ENCODE measurements around the gene RGS13.
"Not testable (repeated sequence)": the region's sequence is repeated elsewhere in the genome, so short reads cannot be mapped to it uniquely, and the experiment has no call there.

The RGS13 gene

DNA sequence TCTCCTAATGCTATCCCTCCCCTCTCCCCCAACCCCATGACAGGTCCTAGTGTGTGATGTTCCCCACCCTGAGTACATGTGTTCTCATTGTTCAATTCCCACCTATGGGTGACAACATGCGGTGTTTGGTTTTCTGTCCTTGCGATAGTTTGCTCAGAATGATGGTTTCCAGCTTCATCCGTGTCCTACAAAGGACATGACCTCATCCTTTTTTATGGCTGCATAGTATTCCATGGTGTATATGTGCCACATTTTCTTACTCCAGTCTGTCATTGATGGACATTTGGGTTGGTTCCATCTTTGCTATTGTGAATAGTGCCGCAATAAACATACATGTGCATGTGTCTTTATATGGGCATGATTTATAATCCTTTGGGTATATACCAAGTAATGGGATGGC is 47.1 kb downstream of the RGS13 start:
- not testable (repeated sequence) for DNase-seq

DNA sequence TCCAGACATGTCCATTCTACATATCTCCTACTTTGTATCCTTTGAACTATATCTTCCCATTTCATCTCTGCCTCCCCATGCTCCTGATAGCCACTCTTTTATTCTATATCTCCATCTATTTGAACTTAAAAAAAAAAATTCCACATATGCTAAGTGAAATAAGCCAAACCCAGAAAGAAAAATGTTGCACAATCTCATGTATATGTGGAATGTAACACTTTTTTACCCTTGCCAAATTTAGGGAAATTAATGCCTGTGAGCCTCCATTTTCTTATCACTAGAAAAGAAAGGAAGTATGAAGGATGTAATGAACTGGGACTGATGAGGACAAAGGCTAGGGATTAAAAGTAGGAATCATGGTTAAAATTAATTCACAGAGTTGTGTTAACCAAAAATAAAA is 53.5 kb downstream of the RGS13 start:
- no peak for DNase-seq

DNA sequence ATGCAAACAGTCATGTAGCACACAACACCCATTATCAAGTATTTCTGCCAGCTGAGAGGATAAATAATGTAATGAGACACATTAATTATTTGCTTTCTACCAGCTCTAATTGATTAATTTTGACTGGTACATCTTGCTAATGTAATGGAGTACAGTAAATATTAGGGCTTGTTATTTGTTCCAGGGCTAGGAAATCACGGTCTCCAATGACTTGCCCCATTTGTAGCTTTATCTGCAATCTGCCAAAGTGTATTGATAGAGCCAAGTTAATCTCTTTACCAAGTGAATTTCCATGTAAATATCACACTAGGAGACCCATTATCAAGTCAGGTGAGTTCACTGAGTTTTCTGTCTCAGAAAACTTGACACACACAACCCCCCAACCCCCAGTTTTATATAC is 55.1 kb downstream of the RGS13 start:
- DNase-seq = no peak

DNA sequence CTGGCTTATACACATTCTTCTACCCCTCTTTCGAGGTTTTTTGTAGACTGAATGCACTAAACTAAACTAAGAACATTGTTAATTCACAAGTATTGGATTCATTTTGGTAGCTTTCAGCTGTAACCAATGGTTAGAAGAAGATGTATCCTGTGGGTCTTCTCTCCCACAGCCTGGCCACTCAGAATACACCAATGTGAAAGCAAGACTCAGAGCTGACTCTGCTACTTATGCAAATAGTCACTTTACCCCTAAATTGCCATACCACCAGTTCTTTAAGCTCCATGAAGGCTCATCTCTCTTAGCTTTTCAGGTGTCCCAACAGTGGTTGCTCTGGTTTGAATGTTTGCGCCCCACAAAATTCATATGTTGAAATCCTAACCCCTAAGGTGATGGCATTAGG is 60.1 kb downstream of the RGS13 start:
- no peak for DNase-seq

DNA sequence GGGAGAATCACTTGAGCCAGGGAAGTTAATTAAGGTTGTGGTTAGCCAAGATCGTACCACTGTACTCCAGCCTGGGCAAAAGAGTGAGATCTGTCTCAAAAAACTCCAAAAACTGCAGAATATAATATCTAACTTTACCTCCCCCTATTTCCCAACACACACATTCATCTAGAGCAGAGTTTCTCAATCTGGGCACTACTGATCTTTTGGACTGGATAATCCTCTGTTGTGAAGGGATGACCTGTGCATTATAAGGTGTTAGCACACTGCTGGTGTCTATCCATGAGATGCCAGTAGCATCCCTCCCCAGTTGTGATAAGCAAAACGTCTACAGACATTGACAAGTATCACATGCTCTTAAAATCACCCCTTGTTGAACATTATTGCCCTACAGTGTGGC is 61.8 kb downstream of the RGS13 start:
- no peak for DNase-seq

DNA sequence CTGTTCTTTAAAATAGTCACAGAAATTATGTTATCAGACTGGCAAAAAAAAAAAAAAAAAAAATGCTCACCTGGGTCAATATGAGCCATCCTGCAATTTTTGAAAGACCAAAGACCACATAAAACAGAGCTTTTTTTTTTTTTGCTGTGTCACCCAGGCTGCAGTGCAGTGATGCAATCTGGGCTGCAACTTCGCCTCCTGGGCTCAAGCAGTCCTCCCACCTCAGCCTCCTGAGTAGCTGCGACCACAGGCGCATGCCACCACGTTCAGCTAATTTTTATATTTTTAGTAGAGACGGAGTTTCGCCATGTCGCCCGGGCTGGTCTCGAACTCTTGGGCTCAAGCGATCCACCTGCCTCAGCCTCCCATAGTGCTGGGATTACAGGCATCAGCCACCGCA is 62.8 kb downstream of the RGS13 start:
- DNase-seq = no peak

DNA sequence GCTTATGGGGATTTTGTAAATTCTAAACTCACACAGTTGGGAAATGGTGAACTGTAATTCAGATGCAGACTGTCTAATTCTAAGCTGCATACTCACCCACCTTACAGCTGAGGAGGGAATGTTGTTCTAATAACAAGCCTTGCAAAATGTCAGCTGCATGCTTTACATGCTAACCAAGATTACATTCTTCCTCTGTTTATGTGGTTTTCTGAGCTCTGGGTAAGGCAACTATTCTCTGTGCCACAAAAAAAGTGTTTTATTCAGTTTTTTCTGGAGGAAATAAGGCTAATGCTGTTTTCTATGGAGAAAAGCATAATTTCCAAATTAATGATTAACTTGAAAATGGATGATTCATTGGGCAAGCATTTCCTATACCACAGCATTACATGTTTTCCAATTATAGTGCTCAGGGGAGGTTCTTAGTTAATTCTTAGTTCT is 64.9 kb downstream of the RGS13 start:
- DNase-seq = no peak

DNA sequence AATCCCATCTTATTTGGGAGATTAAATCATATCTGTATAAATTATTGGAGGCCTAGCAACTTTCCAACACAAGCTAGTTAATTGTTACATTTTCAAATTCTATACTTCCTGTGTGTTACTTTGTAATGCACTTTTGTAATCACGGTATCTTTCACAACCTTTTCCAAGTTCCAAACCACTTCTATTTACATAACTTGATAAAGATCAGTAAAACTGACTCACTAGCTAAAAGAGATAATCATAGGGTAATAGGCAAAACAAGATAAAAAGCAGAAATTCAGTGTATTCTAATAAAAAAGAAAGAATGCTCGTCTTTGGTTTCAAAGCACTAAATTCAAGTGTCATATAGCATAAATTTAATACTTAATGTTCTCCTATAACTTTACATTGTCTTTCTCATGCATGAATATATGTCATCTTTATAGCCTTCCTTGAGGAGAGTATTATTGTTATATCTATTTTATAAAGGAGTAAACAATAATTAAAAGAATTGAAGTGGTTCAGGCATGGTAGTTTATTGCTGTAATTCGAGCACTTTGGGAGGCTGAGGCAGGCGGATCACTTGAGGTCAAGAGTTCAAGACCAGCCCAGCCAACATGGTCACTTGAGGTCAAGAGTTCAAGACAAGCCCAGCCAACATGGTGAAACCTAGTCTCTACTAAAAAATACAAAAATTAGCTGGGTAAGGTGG is 66.4 kb downstream of the RGS13 start:
- peak; percentile 31 for DNase-seq

DNA sequence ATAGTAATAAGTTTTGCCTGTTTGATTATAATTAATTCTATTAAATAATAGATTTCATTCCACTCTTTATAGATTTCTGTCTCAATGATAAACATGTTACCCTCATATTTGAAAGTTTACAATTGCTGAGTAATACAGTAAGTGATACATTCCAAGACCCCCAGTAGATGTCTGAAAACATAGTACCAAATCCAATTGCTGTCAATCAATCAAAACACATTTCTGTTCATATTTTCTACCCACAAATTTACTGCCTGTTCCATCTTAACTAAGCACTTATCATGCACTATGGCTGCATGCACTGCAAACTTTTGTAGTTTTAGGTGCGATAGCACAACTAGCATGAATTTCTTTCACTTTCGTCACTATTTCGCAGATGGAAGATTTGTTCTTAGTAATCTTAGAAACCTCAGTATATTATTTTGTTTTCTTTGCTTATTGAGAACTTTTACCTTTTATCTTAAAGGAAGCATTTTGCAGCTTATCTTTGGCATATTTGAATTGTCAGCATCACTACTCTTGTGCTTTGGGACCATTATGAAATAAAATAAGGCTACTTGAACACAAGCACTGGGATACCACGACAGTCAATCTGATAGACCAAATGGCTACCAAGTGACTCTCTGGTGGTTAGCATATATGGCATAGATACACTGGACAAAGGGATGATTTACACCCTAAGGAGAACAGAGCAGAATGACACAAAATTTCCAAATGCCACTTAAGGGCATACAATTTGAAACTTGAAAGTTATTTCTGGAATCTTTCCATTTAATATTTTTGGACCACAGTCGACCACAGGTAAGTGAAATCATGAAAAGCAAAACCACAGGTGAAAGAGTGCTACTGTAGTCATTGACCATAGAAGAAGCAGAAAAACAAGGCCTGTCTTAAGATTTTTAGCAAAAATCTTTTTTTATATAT is 67.6 kb downstream of the RGS13 start:
- no peak for DNase-seq

DNA sequence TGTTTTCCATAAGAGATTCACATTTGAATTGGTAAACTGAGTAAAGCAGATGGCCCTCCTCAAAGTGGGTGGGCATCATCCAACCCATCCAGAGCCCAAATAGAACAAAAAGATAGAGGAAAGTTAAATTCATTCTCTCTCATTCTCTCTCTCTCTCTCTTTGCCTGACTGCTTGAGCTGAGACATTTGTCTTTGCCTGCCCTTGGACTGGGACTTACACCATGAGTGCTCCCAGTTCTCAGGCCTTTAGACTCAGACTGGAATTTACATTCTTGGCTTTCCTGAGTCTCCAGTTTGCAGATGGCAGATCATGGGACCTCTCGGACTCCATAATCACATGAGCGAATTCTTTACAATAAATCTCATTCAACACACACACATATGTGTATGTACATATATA is 69.6 kb downstream of the RGS13 start:
- DNase-seq = no peak

DNA sequence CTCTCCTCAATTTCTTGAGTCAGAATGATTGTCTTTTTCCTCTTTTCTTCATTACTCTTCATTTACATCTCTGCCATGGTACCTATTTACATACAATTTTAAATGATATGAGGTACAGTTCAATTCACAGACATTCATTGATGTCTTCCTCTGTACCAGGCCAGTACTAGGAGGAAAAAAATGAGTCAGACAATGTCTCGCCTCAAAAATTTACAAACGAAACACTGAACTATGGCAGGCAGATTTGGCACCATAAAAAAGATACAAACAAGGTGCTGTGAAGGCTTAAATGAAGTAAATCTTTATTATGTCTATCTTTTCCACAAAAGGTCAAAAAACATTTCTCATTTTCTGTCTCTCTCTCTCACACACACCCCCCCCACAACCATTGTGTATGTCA is 71.0 kb downstream of the RGS13 start:
- no peak for DNase-seq

DNA sequence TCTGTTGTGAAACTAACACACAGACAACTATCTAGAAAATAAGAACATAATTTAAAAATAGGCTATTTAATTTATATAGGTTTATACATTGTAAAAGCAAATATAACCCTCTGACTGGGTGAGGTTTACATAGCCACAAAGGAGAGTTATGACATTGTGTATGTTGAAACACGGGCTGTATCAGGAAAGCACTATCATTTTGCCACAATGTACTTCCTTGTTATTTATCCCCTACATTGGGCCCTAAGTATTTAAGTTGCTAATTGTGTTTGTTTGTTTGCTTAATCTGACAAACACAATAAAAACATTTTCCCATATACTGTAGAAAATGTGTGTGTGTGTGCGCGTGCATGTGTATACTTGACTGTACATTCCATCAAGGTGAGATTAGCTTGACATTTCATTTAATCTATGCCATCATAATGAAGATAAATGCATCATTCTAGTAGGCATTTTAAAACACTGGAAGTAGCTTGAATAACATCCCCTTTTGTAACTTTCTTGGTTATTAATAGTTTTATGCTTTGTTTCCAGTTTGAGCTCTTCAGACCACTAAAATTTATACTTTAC is 72.1 kb downstream of the RGS13 start:
- DNase-seq = peak; percentile 9

DNA sequence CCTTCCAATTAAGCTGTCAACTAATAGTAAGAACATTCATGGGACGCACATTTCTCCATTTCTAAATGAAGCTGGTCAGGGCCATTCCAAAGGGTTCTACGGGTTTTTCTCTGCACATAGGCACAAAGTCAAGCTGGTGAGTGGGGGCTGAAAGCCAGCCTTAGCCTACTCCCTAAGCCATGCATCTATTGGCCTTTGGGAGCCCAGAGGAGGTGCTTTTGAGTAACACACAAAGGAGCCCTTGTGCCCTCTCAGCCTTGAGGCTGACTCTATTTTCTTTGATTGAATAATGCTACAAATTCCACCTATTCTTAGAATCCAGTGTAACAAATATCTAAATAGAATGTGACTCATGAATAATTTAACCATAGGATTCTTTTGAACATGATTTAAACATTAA is 73.6 kb downstream of the RGS13 start:
- no peak for DNase-seq

Measured in MV-4-11 (cell line).